Esophagus squamous epithelium (tissue), 4 donors: ENCODE data around the gene TBC1D2.

Source experiments
- POLR2A ChIP-seq, 4 donors: fragments of 450-650 bp; IDR thresholded peaks; one replicate each; pipeline ENCODE4 v1.6.1; 2017; ENCODE audit warnings: antibody characterized with exemption in 4 of 4, mild to moderate bottlenecking in 4 of 4, moderate library complexity in 3 of 4
- TF ChIP-seq, protein P1 (sequence below), 6 experiments: fragments of 450-650 bp in 4 of 6; fragments of 200-600 bp in 2 of 6; sonication (generic) in 2 of 6; IDR thresholded peaks; one replicate each; pipeline ENCODE4 v1.5.1; 2016 to 2019; ENCODE audit warnings: antibody characterized with exemption in 6 of 6, mild to moderate bottlenecking in 4 of 6, moderate library complexity in 4 of 6

DNA sequence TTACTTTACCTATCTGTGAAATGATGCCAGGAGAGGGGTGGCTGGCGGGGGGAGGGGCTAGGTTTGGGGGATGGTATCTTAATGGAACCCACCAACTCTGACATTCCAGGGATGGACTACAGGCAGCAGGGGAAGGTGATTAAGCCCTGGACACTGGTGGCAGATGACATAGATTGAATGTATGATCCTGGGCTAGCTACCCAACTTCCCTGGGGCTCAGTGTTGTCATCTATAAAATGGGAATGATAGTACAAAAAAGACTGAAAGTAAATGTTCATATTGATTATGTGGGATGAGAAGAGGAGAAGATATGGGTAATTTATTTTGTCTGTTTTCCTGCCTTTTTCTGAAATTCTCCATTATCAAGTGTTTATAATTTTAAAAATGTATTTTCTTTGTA, 69.2 kb downstream of the TBC1D2 start:
- TF ChIP-seq, protein P1, sequence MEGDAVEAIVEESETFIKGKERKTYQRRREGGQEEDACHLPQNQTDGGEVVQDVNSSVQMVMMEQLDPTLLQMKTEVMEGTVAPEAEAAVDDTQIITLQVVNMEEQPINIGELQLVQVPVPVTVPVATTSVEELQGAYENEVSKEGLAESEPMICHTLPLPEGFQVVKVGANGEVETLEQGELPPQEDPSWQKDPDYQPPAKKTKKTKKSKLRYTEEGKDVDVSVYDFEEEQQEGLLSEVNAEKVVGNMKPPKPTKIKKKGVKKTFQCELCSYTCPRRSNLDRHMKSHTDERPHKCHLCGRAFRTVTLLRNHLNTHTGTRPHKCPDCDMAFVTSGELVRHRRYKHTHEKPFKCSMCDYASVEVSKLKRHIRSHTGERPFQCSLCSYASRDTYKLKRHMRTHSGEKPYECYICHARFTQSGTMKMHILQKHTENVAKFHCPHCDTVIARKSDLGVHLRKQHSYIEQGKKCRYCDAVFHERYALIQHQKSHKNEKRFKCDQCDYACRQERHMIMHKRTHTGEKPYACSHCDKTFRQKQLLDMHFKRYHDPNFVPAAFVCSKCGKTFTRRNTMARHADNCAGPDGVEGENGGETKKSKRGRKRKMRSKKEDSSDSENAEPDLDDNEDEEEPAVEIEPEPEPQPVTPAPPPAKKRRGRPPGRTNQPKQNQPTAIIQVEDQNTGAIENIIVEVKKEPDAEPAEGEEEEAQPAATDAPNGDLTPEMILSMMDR (IDR thresholded peaks at IDR 0.05): no peak
- no peak for TF ChIP-seq POLR2A (IDR thresholded peaks at IDR 0.05)
